ENCODE results near the gene GMDS. TPM values are rescaled to one million over a fixed set of nuclear protein-coding genes. Genes with fewer than 3 reads are reported as not detected.

The GMDS gene
- total RNA-seq, 1 donor from 2014 or later, result 17.9 TPM

DNA sequence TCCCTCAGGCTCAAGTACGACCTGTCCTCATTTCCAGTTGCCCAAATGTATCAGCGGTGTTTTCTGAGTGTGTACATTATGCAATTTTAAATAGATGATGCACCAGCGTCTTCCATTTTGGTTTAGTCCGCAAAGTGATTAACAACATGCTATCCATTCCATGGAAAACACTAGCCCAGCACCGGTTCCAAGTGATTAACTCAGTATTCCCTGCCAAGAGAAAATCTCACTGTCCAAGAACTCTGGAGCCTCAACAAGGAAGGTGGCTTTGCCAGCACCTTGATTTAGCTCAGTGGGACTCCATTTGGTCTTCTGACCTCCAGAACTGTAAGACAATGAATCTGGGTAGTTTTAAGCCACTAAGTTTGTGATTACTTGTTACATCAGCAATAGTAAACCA lies 528.5 kb downstream of the GMDS start:
- no peak overlapping the region for H3K4me3 ChIP-seq (ENCODE audit: low read depth, low read length)
- TF ChIP-seq, protein P1, sequence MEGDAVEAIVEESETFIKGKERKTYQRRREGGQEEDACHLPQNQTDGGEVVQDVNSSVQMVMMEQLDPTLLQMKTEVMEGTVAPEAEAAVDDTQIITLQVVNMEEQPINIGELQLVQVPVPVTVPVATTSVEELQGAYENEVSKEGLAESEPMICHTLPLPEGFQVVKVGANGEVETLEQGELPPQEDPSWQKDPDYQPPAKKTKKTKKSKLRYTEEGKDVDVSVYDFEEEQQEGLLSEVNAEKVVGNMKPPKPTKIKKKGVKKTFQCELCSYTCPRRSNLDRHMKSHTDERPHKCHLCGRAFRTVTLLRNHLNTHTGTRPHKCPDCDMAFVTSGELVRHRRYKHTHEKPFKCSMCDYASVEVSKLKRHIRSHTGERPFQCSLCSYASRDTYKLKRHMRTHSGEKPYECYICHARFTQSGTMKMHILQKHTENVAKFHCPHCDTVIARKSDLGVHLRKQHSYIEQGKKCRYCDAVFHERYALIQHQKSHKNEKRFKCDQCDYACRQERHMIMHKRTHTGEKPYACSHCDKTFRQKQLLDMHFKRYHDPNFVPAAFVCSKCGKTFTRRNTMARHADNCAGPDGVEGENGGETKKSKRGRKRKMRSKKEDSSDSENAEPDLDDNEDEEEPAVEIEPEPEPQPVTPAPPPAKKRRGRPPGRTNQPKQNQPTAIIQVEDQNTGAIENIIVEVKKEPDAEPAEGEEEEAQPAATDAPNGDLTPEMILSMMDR (conservative IDR thresholded peaks at IDR 0.05; ENCODE audit: low read depth, low read length), result no peak
- no peak for DNase-seq (ENCODE audit: low read depth)

DNA sequence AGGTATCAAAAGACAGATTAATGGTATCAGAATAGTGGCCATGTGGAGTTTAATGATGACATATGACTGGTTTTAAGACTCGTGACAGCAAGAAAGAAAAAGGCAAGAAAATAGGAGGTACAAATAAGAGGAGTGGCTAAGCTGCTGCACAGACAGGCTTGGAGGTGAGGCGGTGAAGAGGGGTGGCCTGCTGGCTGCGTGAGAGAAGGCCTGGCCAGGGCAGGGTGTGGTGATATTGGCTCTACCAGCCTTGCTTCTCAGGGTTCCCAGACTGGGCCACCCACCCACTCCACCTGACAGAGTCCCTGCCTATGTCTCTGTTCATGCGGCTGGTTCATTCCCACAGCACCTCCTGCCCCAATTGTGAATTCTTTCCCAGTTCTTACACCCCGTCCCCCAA lies 529.0 kb downstream of the GMDS start:
- DNase-seq (ENCODE audit: low read depth), result no peak
- TF ChIP-seq, protein P1 (conservative IDR thresholded peaks at IDR 0.05; ENCODE audit: low read depth, low read length), result no peak
- H3K4me3 ChIP-seq (ENCODE audit: low read depth, low read length), result no peak overlapping the region

DNA sequence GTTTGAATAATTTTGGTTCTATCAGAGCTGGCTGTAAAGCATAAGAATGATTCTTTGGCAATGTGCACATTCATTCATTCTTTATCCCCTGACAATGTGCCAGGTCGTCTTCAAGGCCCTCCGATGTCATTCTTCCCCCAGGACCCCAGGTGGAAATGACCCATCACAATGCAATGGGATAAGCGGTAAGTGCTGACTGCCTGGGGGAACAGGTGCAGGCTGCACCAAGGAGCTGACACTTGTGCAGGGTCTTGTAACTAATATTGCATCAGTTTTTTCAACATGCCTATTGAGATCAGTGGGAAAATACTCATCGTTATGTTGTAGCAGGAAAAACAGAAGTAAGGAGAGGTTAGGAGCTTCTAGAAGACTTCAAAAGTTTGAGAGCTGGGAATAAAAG lies 530.1 kb downstream of the GMDS start:
- H3K4me3 ChIP-seq (ENCODE audit: low read depth, low read length), result no peak overlapping the region
- TF ChIP-seq, protein P1 (conservative IDR thresholded peaks at IDR 0.05; ENCODE audit: low read depth, low read length), result no peak
- DNase-seq (ENCODE audit: low read depth), result no peak

DNA sequence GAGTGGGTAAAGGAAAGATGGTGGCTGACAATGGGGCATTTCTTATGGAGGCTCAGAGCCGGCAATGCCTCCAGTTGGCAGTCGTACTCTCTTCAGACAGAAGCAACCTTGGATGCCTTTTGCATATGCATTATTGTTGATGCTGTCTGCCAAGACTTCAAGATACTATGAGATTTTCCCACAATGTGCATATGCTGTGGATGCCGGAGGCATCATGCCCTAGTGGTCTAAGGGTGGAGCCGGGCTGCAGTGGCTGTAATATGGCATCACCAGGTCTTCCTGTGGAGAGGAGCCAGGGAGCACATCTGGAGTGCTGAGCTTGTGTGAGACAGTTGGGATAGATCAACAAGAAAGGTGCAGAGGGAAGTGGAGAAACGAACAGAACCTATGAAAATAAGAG lies 530.8 kb downstream of the GMDS start:
- DNase-seq (ENCODE audit: low read depth), result no peak
- TF ChIP-seq, protein P1 (conservative IDR thresholded peaks at IDR 0.05; ENCODE audit: low read depth, low read length), result no peak
- no peak overlapping the region for H3K4me3 ChIP-seq (ENCODE audit: low read depth, low read length)

DNA sequence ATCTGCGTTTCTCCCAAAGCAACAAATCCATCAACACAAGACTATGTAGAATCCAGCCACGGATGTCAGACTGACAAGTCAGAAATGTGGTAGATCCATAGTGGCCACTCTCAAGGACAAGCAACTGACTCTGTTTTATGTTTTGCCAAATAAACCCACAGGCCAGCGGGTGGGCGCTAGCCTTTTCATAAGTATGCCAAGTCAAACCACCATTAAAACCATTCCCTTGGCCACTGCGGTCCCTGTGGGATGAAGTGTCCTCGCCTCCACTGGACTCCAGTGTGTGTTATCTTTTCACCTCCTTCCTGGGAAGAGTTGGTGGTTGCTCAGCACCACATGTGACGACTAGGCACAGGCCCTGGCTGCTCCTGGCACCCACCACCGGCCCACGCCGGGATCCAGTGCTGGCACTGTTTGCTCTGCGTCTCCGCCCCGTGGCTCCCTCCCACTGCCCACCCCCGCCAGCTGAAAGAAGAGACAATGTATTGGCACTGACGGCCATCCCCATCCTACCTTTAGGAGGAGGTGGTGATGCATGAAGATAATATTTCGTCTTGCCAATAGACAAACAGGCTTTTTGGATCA lies 532.3 kb downstream of the GMDS start:
- DNase-seq (ENCODE audit: low read depth), result no peak
- no peak overlapping the region for H3K4me3 ChIP-seq (ENCODE audit: low read depth, low read length)
- TF ChIP-seq, protein P1 (conservative IDR thresholded peaks at IDR 0.05; ENCODE audit: low read depth, low read length), result no peak

DNA sequence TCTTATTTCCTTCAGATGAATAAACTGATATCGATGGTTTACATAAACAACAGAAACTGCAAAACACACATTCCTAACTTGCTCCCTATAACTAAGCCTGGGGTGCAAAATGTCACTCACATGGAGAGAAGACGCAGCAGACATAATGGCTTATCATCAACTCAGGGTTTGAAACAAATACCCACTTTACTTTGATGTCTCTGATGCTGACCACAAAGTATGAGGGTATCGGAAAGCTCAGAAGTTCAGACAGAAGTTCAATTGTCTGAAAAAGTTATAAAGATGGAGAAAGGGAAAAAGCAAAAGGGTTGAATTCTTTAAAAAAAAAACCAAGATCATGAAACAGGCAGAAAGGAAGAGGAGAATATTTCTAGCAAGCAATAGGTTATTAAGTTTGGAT lies 533.0 kb downstream of the GMDS start:
- no peak overlapping the region for H3K4me3 ChIP-seq (ENCODE audit: low read depth, low read length)
- TF ChIP-seq, protein P1 (conservative IDR thresholded peaks at IDR 0.05; ENCODE audit: low read depth, low read length), result no peak

DNA sequence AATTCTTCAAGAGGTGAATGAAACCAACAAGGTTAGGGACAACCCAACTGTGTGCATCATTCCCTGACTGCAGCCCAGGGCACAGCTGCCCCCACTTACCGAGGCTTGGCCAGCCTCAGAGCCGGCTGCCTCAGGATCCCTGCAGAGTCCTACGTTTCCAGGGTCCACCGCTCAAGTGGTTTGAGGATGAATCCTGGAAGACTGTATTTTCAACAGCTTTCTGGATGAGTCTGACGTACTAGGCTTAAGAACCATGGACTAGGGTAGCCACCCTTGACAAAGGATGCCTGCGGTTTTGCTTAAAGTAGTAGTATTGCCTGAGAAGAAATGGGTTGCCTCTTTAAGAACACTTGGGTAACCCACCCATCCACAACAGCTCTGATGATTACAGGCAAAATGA lies 534.3 kb downstream of the GMDS start:
- H3K4me3 ChIP-seq (ENCODE audit: low read depth, low read length), result no peak overlapping the region
- TF ChIP-seq, protein P1 (conservative IDR thresholded peaks at IDR 0.05; ENCODE audit: low read depth, low read length), result no peak
- no peak for DNase-seq (ENCODE audit: low read depth)

More for the DNA sequence above, 533.0 kb downstream of the GMDS start:
- DNase-seq (ENCODE audit: low read depth), result no peak
